Measurements from ENCODE around the gene DYDC2.

Gene DYDC2

DNA sequence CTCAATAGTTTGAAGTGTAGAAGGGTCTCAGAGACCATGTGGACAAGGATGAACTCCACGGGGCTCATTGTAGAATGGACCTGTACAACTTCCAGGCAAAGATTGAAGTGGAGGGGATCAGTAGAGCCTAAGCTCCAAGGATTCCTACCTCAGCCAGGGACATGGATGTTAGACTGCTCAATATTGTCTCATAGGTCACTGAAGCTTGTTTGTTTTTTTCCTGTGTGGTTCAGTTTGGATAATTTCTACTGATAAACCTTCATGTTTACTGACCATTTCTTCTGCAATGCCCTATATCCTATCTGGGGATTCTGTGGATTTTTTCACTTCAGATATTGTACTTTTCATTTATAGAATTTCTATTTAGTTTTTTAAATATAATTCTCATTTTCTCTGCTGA is 8.9 kb downstream of the DYDC2 start:
- in situ Hi-C loops (cut with HindIII; ENCODE audit: low sequenced_read_pairs) = no loop called here

DNA sequence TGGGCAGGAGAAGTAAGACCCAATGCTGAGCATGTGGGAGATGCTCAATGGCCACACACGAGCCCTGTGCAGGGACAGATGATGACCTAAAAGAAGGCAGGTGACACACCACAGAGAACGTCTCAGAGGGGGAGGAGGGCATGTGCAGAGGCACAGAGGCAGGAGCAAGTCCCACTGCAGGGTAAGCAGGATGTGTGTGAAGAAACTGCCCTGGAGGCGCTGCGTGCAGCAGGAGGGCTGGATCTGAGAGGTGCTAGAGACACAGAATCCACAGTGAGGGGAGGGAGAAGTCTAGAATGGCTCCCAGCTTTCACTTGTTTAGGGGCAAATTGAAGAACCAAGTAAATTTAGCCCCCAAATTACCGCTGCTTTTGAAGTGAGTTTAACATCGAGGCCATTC is 14.9 kb downstream of the DYDC2 start:
- in situ Hi-C loops (cut with HindIII; ENCODE audit: low sequenced_read_pairs) = no loop called here

DNA sequence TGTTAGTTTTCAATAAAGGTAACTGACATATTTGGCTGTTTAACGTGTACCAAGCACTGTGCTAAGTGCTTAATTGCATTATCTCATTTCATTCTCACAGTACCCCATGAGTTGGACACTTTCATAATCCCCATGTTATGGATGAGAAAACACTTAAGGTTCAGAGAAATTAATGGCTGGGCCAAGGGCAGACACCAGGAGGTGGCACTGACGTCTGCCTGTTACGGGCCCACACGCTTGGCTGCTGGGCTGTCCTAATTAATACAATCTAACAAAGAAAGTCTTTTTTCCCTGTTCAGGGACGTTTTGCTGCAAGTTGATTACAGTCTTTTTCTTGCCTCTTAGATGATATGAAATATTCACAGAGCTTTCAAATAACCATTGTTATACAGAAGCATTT is 16.1 kb downstream of the DYDC2 start:
- in situ Hi-C loops (cut with HindIII; ENCODE audit: low sequenced_read_pairs) = no loop called here

DNA sequence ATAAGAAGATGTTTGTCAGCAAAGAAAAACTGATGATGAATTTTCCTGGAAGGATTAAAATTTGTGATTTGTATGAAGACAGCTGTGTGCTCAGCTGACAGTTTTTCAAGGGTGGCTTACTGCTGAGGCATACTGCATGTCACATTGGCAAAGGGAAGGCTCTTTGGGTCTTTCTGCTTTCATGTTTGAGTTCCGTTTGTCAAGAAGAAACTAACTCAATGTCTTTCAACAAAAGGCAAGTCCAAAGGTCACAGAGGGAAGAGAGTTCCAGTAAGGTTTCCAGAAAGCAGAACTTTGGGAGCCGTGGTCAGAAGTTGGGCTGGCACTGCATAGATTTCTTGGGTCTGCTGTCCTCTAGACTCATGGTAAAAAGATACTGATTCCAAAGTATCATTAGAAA is 16.9 kb downstream of the DYDC2 start:
- in situ Hi-C loops (cut with HindIII; ENCODE audit: low sequenced_read_pairs) = no loop called here

DNA sequence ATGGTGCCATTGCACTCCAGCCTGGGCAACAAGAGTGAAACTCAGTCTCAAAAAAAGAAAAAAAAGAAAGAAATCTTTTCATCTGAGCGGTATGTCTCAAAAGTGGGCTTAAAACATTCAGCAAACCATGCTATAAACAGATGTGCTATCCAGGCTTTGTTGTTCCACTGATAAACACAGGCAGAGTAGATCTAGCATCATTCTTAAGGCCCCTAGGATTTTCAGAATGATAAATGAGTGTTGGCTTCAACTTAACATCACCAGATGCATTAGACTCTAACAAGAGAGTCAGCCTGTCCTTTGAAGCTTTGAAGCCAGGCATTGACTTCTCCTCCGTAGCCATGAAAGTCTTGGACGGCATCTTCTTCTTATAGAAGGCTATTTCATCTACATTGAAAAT is 23.1 kb downstream of the DYDC2 start:
- in situ Hi-C loops (cut with HindIII; ENCODE audit: low sequenced_read_pairs) = no loop called here

DNA sequence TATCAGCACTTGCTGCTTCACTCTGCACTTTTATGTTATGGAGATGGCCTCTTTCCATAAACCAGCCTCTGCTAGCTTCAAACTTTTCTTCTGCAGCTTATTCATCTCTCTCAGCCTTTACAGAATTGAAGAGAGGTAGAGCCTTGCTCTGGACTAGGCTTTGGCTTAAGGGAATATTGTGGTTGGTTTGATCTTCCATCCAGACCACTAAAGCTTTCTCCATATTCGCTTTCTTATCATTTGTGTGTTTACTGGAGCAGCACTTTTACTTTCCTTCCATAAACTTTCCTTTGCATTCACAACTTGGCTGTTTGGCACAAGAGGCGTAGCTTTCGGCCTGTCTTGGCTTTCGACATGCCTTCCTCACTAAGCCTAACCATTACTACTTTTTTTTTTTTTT is 23.6 kb downstream of the DYDC2 start:
- in situ Hi-C loops (cut with HindIII; ENCODE audit: low sequenced_read_pairs) = no loop called here

DNA sequence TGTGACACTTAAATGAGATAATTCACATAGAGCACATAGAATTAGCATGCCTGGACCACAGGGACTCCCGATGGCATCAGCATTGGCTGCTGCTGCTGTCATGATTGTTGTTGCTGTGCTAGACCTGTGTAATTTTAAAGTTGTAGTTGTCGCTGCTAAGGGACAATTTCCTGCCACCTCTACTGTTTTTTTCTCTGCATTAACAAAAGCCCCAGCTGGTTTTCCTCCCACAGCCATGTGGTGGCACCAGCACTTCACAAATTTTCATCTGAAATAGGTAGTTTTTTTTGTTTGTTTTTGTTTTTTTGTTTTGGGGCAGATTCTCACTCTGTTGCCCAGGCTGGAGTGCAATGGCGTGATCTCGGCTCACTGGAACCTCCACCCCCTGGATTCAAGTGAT is 26.4 kb downstream of the DYDC2 start:
- in situ Hi-C loops (cut with HindIII; ENCODE audit: low sequenced_read_pairs) = no loop called here

DNA sequence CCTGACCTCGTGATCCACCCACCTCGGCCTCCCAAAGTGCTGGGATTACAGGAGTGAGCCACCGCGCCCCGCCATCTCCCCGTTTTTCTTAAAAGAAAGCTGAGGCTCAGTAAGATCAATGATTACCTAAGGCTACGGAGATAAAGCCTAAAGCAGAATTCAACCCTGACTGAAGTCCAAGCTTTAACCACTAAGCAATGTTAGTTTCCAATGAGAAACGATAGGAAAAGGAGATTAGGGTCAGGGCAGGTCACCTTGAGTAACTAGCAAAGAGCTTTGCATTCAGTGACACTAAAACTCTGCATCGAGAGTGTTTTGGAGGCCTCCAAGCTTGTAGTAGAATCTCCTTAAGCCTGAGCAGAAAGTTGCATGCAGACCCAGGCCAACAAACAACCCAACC is 34.2 kb downstream of the DYDC2 start:
- in situ Hi-C loops (cut with HindIII; ENCODE audit: low sequenced_read_pairs) = no loop called here

DNA sequence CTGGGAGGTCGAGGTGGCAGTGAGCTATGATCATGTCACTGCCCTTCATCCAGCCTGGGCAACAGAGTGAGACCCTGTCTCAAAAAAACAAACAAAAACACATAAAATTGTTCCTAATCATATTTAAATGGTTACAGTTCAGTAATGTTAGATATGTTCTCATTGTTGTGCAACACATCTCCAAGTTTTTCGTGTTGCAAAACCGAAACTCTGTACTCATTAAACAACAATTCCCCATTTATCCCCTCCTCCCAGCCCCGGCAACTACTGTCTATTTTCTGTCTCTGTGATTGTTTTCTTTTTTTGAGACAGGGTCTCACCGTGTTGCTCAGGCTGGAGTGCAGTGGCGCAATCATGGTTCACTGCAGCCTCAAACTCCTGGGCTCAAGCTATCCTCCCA is 35.7 kb downstream of the DYDC2 start:
- in situ Hi-C loops (cut with HindIII; ENCODE audit: low sequenced_read_pairs) = no loop called here

DNA sequence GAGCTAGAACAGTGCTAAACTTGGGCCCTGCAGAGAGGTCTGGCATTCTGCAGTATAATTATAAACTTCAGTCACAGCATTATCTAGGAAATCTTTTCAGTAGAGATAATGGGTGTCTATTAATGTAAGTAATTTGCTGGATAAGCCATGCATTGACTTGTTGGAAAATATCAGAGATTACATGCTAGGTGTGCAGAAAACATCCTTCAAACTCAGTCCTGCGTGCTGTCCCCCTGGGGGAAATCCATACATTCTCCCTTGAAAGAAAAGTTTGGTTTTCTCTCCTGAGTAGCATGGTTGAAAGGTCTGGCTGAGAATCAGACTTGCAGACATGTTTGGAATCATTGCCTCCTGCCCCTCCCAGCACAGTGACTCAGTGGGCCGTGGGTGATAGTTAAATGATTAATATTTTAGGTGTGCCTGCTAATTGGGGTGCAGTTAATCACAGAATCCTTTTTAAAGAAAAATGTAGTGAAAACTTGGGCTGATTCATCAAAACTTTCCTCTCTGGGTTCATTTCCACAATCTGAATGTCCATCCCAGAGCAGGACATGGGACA is 37.9 kb downstream of the DYDC2 start:
- in situ Hi-C loops (cut with HindIII; ENCODE audit: low sequenced_read_pairs) = no loop called here

DNA sequence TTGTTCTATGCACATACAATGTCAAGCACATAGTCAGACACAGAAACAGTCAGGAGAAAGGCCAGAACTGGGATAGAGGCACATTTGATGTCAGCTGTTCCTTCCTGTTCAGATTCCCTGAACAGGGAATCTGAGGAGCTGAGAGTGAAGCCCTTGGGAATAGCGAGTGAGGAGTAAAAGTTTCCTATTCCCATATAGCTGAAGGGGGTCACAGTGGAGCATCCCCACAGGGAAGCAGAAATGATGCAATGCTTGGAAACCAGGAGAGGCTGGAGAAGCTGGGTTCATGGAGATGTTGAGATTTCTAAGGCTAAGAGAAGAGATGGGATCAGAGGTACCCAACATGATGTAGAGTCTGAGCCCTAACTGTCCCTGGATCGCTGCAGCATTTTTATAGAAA is 40.4 kb downstream of the DYDC2 start:
- in situ Hi-C loops (cut with HindIII; ENCODE audit: low sequenced_read_pairs) = no loop called here

DNA sequence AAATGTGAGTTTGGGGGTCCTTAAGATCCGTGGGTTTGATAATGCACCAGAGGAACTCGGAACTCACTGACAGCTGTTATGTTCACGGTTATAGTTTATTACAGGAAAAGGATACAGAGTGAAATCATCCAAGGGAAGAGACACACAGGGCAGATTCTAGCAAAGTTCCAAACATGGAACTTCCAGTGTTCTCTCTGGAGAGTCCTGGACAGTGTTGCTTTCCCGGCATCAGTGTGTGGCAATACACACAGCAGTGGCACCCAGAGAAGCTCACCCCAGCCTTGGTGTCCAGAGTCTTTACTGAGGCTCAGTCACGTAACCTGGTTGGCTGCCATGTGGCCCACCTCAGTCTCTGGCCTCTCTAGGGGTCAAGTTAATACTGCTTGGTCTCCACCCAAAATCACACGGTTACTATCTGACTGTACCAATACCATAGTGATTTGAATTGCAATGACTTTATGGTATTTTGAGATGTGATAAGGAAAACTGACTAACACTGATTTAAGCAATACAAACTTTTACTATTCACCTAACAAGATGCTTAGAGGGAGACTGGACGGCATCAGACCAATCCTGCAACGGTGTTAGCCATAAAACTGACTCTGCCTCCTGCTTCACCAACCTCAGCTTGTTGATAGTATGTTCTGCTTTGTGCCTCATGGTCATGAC is 43.7 kb downstream of the DYDC2 start:
- in situ Hi-C loops (cut with HindIII; ENCODE audit: low sequenced_read_pairs) = no loop called here

DNA sequence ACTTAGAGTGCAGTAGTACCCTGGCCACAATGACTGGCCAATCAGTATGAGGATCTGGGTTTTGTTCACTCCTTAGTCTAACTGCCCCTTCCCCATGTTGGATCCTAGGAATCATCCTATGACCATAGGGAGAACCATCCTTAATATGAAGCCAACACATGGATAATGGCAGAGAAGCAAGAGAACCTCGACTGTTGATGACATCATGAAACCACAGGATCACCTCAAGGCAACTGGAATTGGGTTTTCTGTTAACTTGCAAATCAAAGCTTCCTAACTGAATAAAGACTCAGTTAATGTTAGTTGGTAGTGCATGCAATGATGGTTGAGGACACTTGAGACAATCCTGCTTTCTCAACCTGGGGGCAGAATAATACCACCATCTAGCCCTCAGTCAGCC is 48.5 kb downstream of the DYDC2 start:
- in situ Hi-C loops (cut with HindIII; ENCODE audit: low sequenced_read_pairs) = no loop called here

DNA sequence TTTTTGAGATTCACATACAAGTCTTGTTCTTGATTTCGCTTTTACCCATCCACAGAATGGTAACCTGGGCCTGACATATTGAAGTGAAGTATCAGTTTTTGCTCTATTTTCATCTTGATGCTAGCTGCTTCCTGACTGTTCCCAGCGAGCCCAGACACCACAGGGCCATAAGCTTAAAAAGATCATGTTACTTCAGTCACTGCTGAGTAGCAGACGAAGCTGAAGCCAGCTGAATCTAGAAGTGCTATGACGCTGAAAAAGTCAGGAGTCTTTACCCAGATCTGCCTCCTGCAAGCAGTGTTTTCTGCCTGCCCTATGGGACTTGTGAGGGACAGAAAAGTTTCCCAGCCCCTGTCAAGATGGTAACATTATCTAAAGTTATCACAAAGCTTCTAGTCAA is 49.0 kb downstream of the DYDC2 start:
- in situ Hi-C loops (cut with HindIII; ENCODE audit: low sequenced_read_pairs) = no loop called here

DNA sequence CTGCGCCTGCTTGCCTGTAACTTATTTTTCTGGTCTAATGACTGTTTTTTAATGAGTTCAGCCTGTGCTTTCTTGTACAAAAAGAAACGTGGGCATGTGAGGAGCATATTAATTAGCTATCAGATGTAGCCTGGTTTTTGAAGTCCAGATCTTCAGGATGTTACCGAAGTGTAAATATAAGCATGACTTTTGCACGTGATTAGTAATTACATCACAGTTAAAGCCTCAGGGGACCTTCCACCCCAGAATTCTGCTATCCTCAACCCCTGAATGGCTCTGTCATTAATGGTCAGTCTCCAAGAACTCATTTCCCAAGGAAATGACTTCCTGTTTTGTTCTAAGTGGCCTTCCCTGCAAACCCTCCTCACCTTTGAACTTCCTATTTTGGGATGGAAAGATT is 49.6 kb downstream of the DYDC2 start:
- in situ Hi-C loops (cut with HindIII; ENCODE audit: low sequenced_read_pairs) = no loop called here

DNA sequence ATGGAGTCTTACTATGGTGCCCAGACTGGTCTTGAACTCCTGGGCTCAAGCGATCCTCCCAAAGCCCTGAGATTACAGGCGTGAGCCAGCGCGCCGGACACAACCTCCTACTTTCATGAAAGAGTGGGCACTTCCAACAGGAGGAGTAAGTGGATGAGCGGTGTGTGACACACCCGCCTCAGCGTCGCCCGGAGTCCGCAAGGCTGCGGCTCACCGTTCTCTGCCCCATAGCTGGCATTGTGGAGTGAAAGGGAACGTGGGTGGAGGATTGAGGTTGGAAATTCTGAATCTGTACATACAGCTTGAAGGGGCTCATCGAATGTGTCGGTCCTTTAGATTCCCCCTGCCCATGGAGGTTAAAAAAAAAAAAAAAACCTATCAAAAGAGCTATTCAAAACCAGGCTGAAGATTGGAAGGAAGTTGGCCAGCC is 51.2 kb downstream of the DYDC2 start:
- in situ Hi-C loops (cut with HindIII; ENCODE audit: low sequenced_read_pairs) = no loop called here

DNA sequence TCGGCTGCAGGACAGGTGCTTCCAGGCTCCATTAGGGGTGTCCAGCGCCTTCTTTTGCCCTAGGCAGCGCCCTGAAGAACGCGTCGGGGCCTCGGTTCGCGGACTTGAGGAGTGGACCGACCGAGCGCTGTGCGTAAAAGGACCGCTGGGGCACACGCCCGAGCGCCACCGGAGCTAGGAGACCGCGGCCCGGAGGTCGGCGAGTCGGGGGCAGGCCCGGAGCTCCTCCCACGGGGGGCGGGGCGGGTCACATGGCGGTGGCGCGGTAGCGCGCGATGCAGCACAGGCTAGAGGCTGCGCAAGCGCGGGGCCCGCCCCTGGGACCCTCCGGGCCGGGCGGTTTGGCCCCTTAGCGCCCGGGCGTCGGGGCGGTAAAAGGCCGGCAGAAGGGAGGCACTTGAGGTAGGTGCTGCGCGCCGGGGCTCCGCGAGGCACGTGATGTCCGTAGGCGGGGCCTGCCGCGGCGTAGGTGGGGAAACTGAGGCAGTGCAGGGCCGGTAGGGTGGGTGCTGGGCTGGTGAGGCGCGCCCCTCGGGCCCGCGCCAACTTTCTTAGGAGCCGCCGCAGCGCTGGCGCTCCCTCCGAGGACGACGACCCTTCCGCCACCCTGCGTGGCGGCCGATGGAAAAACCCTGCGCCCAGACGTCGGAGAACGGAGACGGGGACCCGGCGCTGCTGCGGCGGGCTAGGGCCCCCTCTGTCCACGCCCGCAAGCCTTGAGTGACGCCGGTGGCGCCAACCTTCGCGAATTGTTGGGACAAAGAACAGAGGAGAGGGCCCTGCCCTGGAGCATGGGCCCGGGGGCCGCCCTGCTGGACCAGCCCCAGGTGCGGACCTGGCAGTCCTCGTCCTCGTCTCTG is 51.9 kb downstream of the DYDC2 start, which contains the start of gene PRXL2A:
Gene PRXL2A (plus strand): TSS at position 310 of the 860 bp plus-strand sequence. CDS start 11,917 bp downstream, outside the sequence.
- in situ Hi-C loops (cut with HindIII; ENCODE audit: low sequenced_read_pairs) = no loop called here

DNA sequence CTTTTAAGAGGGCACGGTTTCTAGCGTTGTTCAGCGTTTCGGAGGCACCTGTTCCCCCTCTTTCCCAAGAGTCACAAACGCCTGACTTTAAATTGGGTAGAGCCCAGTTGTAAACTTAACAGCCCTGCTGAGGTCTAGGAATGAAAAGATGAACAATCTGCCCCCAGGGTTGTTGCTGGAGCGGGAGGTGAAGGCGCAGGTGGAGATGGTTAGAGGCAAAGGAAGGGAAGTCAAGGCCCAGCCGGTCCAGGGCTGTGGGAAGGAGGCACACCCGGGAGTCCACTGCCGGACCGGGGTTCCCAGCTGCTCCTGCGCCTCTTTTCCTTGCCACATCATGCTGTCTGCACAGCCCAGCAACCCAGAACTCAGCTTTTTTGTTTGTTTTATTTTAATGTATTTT is 52.5 kb downstream of the DYDC2 start:
- in situ Hi-C loops (cut with HindIII; ENCODE audit: low sequenced_read_pairs) = no loop called here

DNA sequence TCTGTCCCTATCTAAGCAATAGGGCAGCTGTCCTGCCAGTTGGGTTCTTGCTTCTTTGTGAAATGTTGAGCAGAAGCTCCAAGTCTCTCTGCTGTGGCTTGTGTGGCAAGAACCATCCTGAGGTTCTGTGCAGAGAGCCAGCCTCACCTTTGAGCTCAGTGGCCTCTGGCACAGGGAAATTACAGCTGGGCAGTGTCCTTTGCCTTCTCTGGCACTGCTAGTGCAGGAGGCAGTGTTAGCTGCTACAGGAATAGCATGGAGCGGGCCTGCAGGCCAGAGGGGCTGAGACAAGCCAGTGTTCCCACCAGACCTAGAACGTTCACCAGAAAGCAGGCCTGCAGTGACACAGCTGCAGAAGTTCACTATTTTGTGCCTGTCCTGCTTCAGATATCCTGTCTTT is 53.5 kb downstream of the DYDC2 start:
- in situ Hi-C loops (cut with HindIII; ENCODE audit: low sequenced_read_pairs) = no loop called here

DNA sequence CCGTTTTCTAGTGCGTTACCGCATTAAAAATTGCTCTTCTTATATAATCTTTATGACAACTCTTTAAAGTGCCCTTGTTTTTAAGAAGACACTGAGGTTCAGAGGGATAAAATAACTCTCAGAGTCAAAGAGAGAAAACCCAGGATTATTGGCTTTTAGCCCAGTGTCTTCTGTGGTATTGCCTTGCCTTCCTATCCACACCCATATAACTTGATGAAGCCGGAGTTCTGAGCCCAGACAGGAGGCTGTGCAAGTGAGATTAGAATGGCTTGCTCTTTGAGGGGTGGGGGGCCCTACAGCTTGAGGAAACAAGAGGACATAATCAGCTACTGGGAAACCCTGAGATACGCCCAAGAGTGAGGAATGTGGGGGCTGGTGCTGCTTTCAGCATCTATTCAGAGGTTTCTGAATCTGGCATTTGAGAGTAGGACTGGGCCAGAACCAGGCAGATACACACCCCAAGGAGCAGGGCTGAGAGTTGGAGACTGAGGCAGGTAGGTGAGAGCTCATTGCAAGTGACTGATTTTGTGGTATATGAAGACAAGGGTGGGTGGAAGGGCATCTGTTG is 54.1 kb downstream of the DYDC2 start:
- in situ Hi-C loops (cut with HindIII; ENCODE audit: low sequenced_read_pairs) = no loop called here

DNA sequence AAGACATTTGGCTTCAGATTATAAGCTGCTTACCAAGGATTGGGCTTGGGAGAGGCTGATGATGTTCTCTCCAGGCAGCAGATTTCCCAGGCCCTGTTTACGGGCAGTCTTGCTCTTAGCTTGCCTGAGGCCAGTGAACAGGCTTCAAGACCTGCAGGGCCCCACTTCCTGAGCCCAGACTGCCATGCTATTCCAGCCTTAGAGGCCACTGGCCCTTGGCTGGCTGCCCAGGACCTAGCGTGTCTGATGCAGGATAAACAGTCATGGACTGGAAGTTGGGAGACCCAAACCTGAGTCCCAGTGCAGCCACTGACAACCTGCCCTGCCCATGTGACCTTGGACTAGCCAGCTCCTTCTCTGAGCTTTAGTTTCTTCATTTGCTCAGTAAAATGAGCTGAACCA is 54.7 kb downstream of the DYDC2 start:
- in situ Hi-C loops (cut with HindIII; ENCODE audit: low sequenced_read_pairs) = no loop called here

Measured in endothelial cell of hepatic sinusoid (primary cell).